GM19043 (cell line): ENCODE data around the gene ZNHIT2.

Experiments used
- ATAC-seq: cut with Tn5 transposase; IDR thresholded peaks from one replicate; pipeline ENCODE4 v1.9.1; 2021; ENCODE audit warnings: low read depth; ENCODE audit not compliant: unreplicated experiment

Gene ZNHIT2

GRCh38 chr11:65107751-65108468 lies 9.6 kb downstream of the ZNHIT2 start:
- no peak for ATAC-seq

- no peak for ATAC-seq
Observed at GRCh38 chr11:65107078-65107477, 10.4 kb downstream of the ZNHIT2 start.

- ATAC-seq = no peak
Observed at GRCh38 chr11:65104628-65105027, 12.9 kb downstream of the ZNHIT2 start.

- ATAC-seq = no peak
Observed at GRCh38 chr11:65103476-65103875, 14.0 kb downstream of the ZNHIT2 start.

- ATAC-seq = no peak
Observed at GRCh38 chr11:65102142-65103095, 15.1 kb downstream of the ZNHIT2 start.

- ATAC-seq = no peak
Observed at GRCh38 chr11:65100674-65101350, 16.7 kb downstream of the ZNHIT2 start.

GRCh38 chr11:65096926-65097325 lies 20.6 kb downstream of the ZNHIT2 start:
- no peak for ATAC-seq

GRCh38 chr11:65095974-65096806 lies 21.3 kb downstream of the ZNHIT2 start, which contains the start of gene VPS51:
Gene VPS51, plus strand, starts transcription at chr11:65096214. Its CDS starts 37 bp downstream, at chr11:65096251.
- no peak for ATAC-seq

- no peak for ATAC-seq
Observed at GRCh38 chr11:65095427-65095826, 22.1 kb downstream of the ZNHIT2 start.

GRCh38 chr11:65090628-65091027 lies 26.9 kb downstream of the ZNHIT2 start:
- no peak for ATAC-seq

GRCh38 chr11:65089621-65090020 lies 27.9 kb downstream of the ZNHIT2 start:
- no peak for ATAC-seq

GRCh38 chr11:65087827-65088226 lies 29.7 kb downstream of the ZNHIT2 start:
- no peak for ATAC-seq

- ATAC-seq = no peak
Observed at GRCh38 chr11:65087216-65087615, 30.3 kb downstream of the ZNHIT2 start.

GRCh38 chr11:65086809-65087208 lies 30.7 kb downstream of the ZNHIT2 start:
- no peak for ATAC-seq

GRCh38 chr11:65085446-65085845 lies 32.1 kb downstream of the ZNHIT2 start:
- ATAC-seq = no peak

GRCh38 chr11:65084598-65085375 lies 32.7 kb downstream of the ZNHIT2 start:
- no peak for ATAC-seq

- ATAC-seq = peak; percentile 77
Observed at GRCh38 chr11:65083834-65084597, 33.5 kb downstream of the ZNHIT2 start, which contains the start of the genes CDCA5 and ZFPL1. Gene CDCA5, minus strand, starts transcription at chr11:65084040. Its CDS starts 62 bp downstream, at chr11:65083978. Gene ZFPL1, plus strand, starts transcription at chr11:65084222. Its CDS starts 477 bp downstream, at chr11:65084699.

GRCh38 chr11:65083134-65083833 lies 34.2 kb downstream of the ZNHIT2 start:
- no peak for ATAC-seq
